Measurements from ENCODE around the gene PITX2. TPM values are rescaled to one million over a fixed set of nuclear protein-coding genes. Genes with fewer than 3 reads are reported as not detected.

The PITX2 gene
- polyA plus RNA-seq, 1 of the 3 experiments (the other 2 are of a cell fraction), result not detected

- POLR2A ChIA-PET, result no interaction called here
These were observed 1.5 kb upstream of the PITX2 start for GRCh38 chr4:110624398-110624780.

More at GRCh38 chr4:110624398-110624780, 1.5 kb upstream of the PITX2 start:
- no peaks in the 10 kb centered on the region for H3K36me3 ChIP-seq (replicated peaks in 1 of 2; ENCODE audit: control insufficient read depth in 1 of 2, insufficient read depth in 2 of 2, low read length in 1 of 2)
- no peak overlapping the region for H3K9ac ChIP-seq
- H3K4me2 ChIP-seq, result no peak overlapping the region
- CTCF ChIA-PET, result interaction anchor here (0.7 to 4.6 kb wide), 3 partner anchors 8 to 1230 kb away, joined by 3 to 29 read pairs (median 4); no protein-coding TSS in a partner anchor
- no peaks in the 10 kb centered on the region for H3F3A ChIP-seq (replicated peaks; ENCODE audit: insufficient read depth)
- peaks cover 0 to 4% of the 10 kb centered on the region in 2 experiments; a peak in 1 of 4 replicates for H3K4me1 ChIP-seq (ENCODE audit: control insufficient read depth in 1 of 2, insufficient read depth in 2 of 2, low read depth in 1 of 2, low read length in 1 of 2)
- WGBS (ENCODE audit: low lambda C conversion rate), result 4% methylated on average over 3 of the region's 3 CpGs
- H2AFZ ChIP-seq (ENCODE audit: low read depth), result no peak overlapping the region
- H4K20me1 ChIP-seq (ENCODE audit: insufficient read depth), result no peaks in the 10 kb centered on the region
- no peak overlapping the region for H3K27ac ChIP-seq (ENCODE audit: low read depth in 2 of 2, low read length in 1 of 2)
- DNase-seq, result no peak
- H3K27me3 ChIP-seq (ENCODE audit: insufficient read depth), result peaks cover 98% of the 10 kb centered on the region
- H3K9me3 ChIP-seq, result no peaks in the 10 kb centered on the region
- H3K4me3 ChIP-seq (ENCODE audit: low read depth in 2 of 2, low read length in 1 of 2), result no peak overlapping the region
- TF ChIP-seq RCOR1 (IDR thresholded peaks at IDR 0.05; ENCODE audit: low read length), result no peak
- TF ChIP-seq TCF12 (IDR thresholded peaks at IDR 0.05), result no peak
- no peak for TF ChIP-seq POLR2AphosphoS5 (IDR thresholded peaks at IDR 0.05; ENCODE audit: low read depth, low read length)
- TF ChIP-seq REST (IDR thresholded peaks at IDR 0.05; ENCODE audit: low read depth, low read length), result no peak
- TF ChIP-seq, protein P1, sequence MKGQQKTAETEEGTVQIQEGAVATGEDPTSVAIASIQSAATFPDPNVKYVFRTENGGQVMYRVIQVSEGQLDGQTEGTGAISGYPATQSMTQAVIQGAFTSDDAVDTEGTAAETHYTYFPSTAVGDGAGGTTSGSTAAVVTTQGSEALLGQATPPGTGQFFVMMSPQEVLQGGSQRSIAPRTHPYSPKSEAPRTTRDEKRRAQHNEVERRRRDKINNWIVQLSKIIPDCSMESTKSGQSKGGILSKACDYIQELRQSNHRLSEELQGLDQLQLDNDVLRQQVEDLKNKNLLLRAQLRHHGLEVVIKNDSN (IDR thresholded peaks at IDR 0.05; ENCODE audit: borderline replicate concordance, low read depth), result no peak
- no peak for TF ChIP-seq ELF1 (IDR thresholded peaks at IDR 0.05)
- no peak for TF ChIP-seq MXI1 (IDR thresholded peaks at IDR 0.05; ENCODE audit: low read depth, low read length)
- no peak for TF ChIP-seq RFX5 (IDR thresholded peaks at IDR 0.05; ENCODE audit: low read length)
- TF ChIP-seq NFIC (IDR thresholded peaks at IDR 0.05; ENCODE audit: borderline replicate concordance), result no peak
- TF ChIP-seq, protein P2, sequence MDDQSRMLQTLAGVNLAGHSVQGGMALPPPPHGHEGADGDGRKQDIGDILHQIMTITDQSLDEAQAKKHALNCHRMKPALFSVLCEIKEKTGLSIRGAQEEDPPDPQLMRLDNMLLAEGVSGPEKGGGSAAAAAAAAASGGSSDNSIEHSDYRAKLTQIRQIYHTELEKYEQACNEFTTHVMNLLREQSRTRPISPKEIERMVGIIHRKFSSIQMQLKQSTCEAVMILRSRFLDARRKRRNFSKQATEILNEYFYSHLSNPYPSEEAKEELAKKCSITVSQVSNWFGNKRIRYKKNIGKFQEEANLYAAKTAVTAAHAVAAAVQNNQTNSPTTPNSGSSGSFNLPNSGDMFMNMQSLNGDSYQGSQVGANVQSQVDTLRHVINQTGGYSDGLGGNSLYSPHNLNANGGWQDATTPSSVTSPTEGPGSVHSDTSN (IDR thresholded peaks at IDR 0.05), result no peak
- no peak for TF ChIP-seq TEAD4 (IDR thresholded peaks at IDR 0.05; ENCODE audit: borderline replicate concordance, insufficient read depth)
- no peak for TF ChIP-seq EZH2phosphoT487 (IDR thresholded peaks at IDR 0.05; ENCODE audit: borderline replicate concordance, low read depth)
- no peaks in the 10 kb centered on the region for H3K9me2 ChIP-seq
- H3K79me2 ChIP-seq (ENCODE audit: insufficient read depth), result no peaks in the 10 kb centered on the region
